ENCODE data around the gene POLH.

- TF ChIP-seq PKNOX1 (IDR thresholded peaks at IDR 0.05) (no peak), ELF4 (IDR thresholded peaks at IDR 0.05) (no peak), NFRKB (IDR thresholded peaks at IDR 0.05) (no peak)
These were observed 34.4 kb downstream of the POLH start for GRCh38 chr6:43610431-43610830.
